GM21360 (cell line): Measurements from ENCODE around the gene SEPTIN12.
A peak's percentile ranks its signal among the peaks of the same experiment; 100 is the strongest.
"Not testable (repeated sequence)": the region's sequence is repeated elsewhere in the genome, so short reads cannot be mapped to it uniquely, and the experiment has no call there.

Source experiments
- ATAC-seq: cut with Tn5 transposase; IDR thresholded peaks from one replicate; pipeline ENCODE4 v1.9.1; 2021; ENCODE audit warnings: mild to moderate bottlenecking, moderate library complexity; ENCODE audit not compliant: unreplicated experiment

Gene SEPTIN12

GRCh38 chr16:4785758-4786433 lies 2.2 kb downstream of the SEPTIN12 start:
- ATAC-seq, result no peak

GRCh38 chr16:4784444-4784987 lies 3.6 kb downstream of the SEPTIN12 start:
- ATAC-seq, result not testable (repeated sequence)

- no peak for ATAC-seq
These were observed 4.2 kb downstream of the SEPTIN12 start for GRCh38 chr16:4783951-4784336.

GRCh38 chr16:4783251-4783950 lies 4.7 kb downstream of the SEPTIN12 start:
- ATAC-seq, result no peak

- no peak for ATAC-seq
These were observed 7.9 kb downstream of the SEPTIN12 start for GRCh38 chr16:4780235-4780634.

- ATAC-seq, result no peak
These were observed 10.1 kb downstream of the SEPTIN12 start for GRCh38 chr16:4778050-4778392.

- ATAC-seq, result no peak
These were observed 10.7 kb downstream of the SEPTIN12 start for GRCh38 chr16:4777339-4778049.

- no peak for ATAC-seq
These were observed 11.9 kb downstream of the SEPTIN12 start for GRCh38 chr16:4776141-4776705.

- no peak for ATAC-seq
These were observed 13.1 kb downstream of the SEPTIN12 start for GRCh38 chr16:4775005-4775404.

- ATAC-seq, result no peak
These were observed 15.8 kb downstream of the SEPTIN12 start for GRCh38 chr16:4772351-4772750.

GRCh38 chr16:4771646-4772045 lies 16.5 kb downstream of the SEPTIN12 start:
- no peak for ATAC-seq

- no peak for ATAC-seq
These were observed 18.9 kb downstream of the SEPTIN12 start for GRCh38 chr16:4769306-4769638.

GRCh38 chr16:4768549-4769305 lies 19.4 kb downstream of the SEPTIN12 start:
- peak; percentile 66 for ATAC-seq

- no peak for ATAC-seq
These were observed 20.1 kb downstream of the SEPTIN12 start for GRCh38 chr16:4767872-4768548.

- ATAC-seq, result peak; percentile 76
These were observed 21.1 kb downstream of the SEPTIN12 start, which contains the start of gene ZNF500 for GRCh38 chr16:4766875-4767628. Gene ZNF500 (minus strand): TSS chr16:4767162. CDS start chr16:4765978, 1,184 bp downstream.

GRCh38 chr16:4765511-4766474 lies 22.4 kb downstream of the SEPTIN12 start:
- no peak for ATAC-seq

- ATAC-seq, result no peak
These were observed 24.4 kb downstream of the SEPTIN12 start for GRCh38 chr16:4763791-4764190.

GRCh38 chr16:4762205-4762604 lies 25.9 kb downstream of the SEPTIN12 start:
- ATAC-seq, result no peak
